SK-N-SH treated with all-trans-retinoic acid at 6 μM for 48 hours (cell line): Measurements from ENCODE around the gene MPST.

ENCODE experiments used
- ARNTL ChIP-seq: fragments of 450-650 bp; formaldehyde crosslinking; IDR thresholded peaks from 2 replicates; pipeline ENCODE4 v1.5.0; 2020; ENCODE audit warnings: low read depth, mild to moderate bottlenecking, moderate library complexity, borderline replicate concordance
- BACH2 ChIP-seq: fragments of 250-450 bp; sonication (Bioruptor Pico); IDR thresholded peaks from 2 replicates; pipeline ENCODE4 v1.9.0; 2021; ENCODE audit warnings: mild to moderate bottlenecking, borderline replicate concordance
- CREB5 ChIP-seq: fragments of 250-450 bp; sonication (Bioruptor Pico); IDR thresholded peaks from 2 replicates; pipeline ENCODE4 v1.5.1; 2020; ENCODE audit warnings: low read depth, mild to moderate bottlenecking, moderate library complexity
- CSDC2 ChIP-seq: fragments of 250-450 bp; sonication (Bioruptor Pico); IDR thresholded peaks from 2 replicates; pipeline ENCODE4 v1.5.0; 2020; ENCODE audit warnings: mild to moderate bottlenecking, moderate library complexity
- ESRRG ChIP-seq: fragments of 250-450 bp; sonication (Bioruptor Pico); IDR thresholded peaks from 2 replicates; pipeline ENCODE4 v1.6.1; 2021; ENCODE audit warnings: mild to moderate bottlenecking
- GLIS3 ChIP-seq: fragments of 250-450 bp; sonication (Bioruptor Pico); IDR thresholded peaks from 2 replicates; pipeline ENCODE4 v1.5.0; 2020; ENCODE audit warnings: mild to moderate bottlenecking, moderate library complexity
- PATZ1 ChIP-seq: fragments of 250-450 bp; sonication (Bioruptor Pico); IDR thresholded peaks from 2 replicates; pipeline ENCODE4 v1.8.0; 2020; ENCODE audit warnings: mild to moderate bottlenecking, moderate library complexity, borderline replicate concordance
- PPARA ChIP-seq: fragments of 250-450 bp; sonication (Bioruptor Pico); IDR thresholded peaks from 2 replicates; pipeline ENCODE4 v1.5.0; 2020; ENCODE audit warnings: mild to moderate bottlenecking, borderline replicate concordance
- ZFP30 ChIP-seq: fragments of 450-650 bp; formaldehyde crosslinking; IDR thresholded peaks from 2 replicates; pipeline ENCODE4 v1.5.0; 2022; ENCODE audit warnings: mild to moderate bottlenecking, moderate library complexity
- ZNF565 ChIP-seq: fragments of 450-650 bp; formaldehyde crosslinking; conservative IDR thresholded peaks from 2 replicates; pipeline ENCODE4 v1.5.0; 2020; ENCODE audit warnings: low read depth, mild to moderate bottlenecking, moderate library complexity

GRCh38 chr22:37052386-37053309 is 33.1 kb downstream of the MPST start:
- TF ChIP-seq ZFP30: no peak
- TF ChIP-seq PPARA (CRISPR knock-in tag): no peak
- no peak for TF ChIP-seq CREB5
- TF ChIP-seq CSDC2 (CRISPR knock-in tag): no peak
- TF ChIP-seq ARNTL (CRISPR knock-in tag): no peak
- no peak for TF ChIP-seq GLIS3 (CRISPR knock-in tag)
- TF ChIP-seq BACH2 (CRISPR knock-in tag): no peak
- TF ChIP-seq ESRRG: no peak
- TF ChIP-seq ZNF565 (CRISPR knock-in tag): no peak
- TF ChIP-seq PATZ1 (CRISPR knock-in tag): no peak
